Spleen (tissue), 11 donors: ENCODE measurements around the gene ACRV1. TPM values are rescaled to one million over a fixed set of nuclear protein-coding genes. Genes with fewer than 3 reads are reported as not detected.

ENCODE experiments used
- DNase-seq: peaks from one replicate; pipeline ENCODE4 v3.0.0-alpha.2; 2020
- H3K27ac ChIP-seq, 8 donors: fragments of 200-600 bp; sonication (generic) in 7 of 8; 1 replicate in 4 of 8; 2 replicates in 4 of 8; pipeline versions ENCODE4 v1.5.0 to v1.8.0; 2016 to 2021; ENCODE audit warnings: inconsistent platforms in 4 of 8, mild to moderate bottlenecking in 4 of 8, moderate library complexity in 1 of 8
- H3K27me3 ChIP-seq, 7 donors: fragments of 200-600 bp; sonication (generic) in 6 of 7; replicated peaks in 1 of 7; 1 replicate in 4 of 7; 2 replicates in 3 of 7; pipeline versions ENCODE4 v1.5.0 to v1.8.0; 2016 to 2021; ENCODE audit warnings: inconsistent platforms in 3 of 7, mild to moderate bottlenecking in 1 of 7
- H3K36me3 ChIP-seq, 6 donors: fragments of 200-600 bp; sonication (generic) in 5 of 6; 1 replicate in 4 of 6; 2 replicates in 2 of 6; pipeline versions ENCODE4 v1.5.0 to v1.8.0; 2016 to 2021; ENCODE audit warnings: inconsistent platforms in 2 of 6
- H3K4me1 ChIP-seq, 6 donors: fragments of 200-600 bp; sonication (generic) in 5 of 6; 1 replicate in 3 of 6; 2 replicates in 3 of 6; pipeline versions ENCODE4 v1.5.0 to v1.8.0; 2016 to 2021; ENCODE audit warnings: inconsistent platforms in 3 of 6
- H3K4me3 ChIP-seq, 8 donors: fragments of 200-600 bp; sonication (generic) in 7 of 8; 1 replicate in 4 of 8; 2 replicates in 4 of 8; pipeline versions ENCODE4 v1.5.0 to v1.8.0; 2016 to 2021; ENCODE audit warnings: inconsistent platforms in 4 of 8, mild to moderate bottlenecking in 4 of 8, moderate library complexity in 2 of 8
- H3K9me3 ChIP-seq, 8 donors: fragments of 200-600 bp; sonication (generic) in 7 of 8; 1 replicate in 4 of 8; 2 replicates in 4 of 8; pipeline versions ENCODE4 v1.5.0 to v1.8.0; 2016 to 2021; ENCODE audit warnings: inconsistent platforms in 4 of 8
- POLR2A ChIP-seq, 3 donors: fragments of 450-650 bp; IDR thresholded peaks; one replicate each; pipeline ENCODE4 v1.5.1; 2017; ENCODE audit warnings: antibody characterized with exemption in 3 of 3, mild to moderate bottlenecking in 1 of 3
- POLR2AphosphoS5 ChIP-seq, 3 donors: sonication (generic); formaldehyde crosslinking; IDR thresholded peaks; one replicate each; pipeline ENCODE4 v1.5.1; 2017; ENCODE audit warnings: antibody characterized with exemption in 3 of 3
- WGBS, 5 donors: extraction: QIAGEN DNeasy Blood & Tissue Kit in 3 of 5; methylation state at CpG; one replicate each; pipeline versions ENCODE4 v1.1.5 to v1.1.7; 2013 to 2018; 5-methylcytosine and 5-hydroxymethylcytosine counted together
- intact Hi-C: fragments of 100-400 bp; cut with DNase I; formaldehyde crosslinking; loops from one replicate; pipeline ENCODE4 v1.15.0; 2023; ENCODE audit warnings: low total_unique reads
- polyA plus RNA-seq, 3 donors: library from polyadenylated mRNA; stranded (reverse); fragments of 200-250 nt; gene quantifications; one replicate each; pipeline ENCODE4 v1.2.1, GENCODE V29; 2013
- total RNA-seq, 7 donors: library from RNA; depleted of rRNA in 3 of 7; stranded (reverse); fragments of >200 nt in 3 of 7; fragmentation: NEBNext Ultra II Directional in 4 of 7; extraction: Animal tissue kit (Norgen Biotek cat#: 25700) in 4 of 7; gene quantifications; one replicate each; pipeline versions ENCODE4 v1.1.0 to v1.2.1, GENCODE V29; 2016 to 2021
- TF ChIP-seq, protein P1 (sequence below), 11 experiments: fragments of 200-600 bp in 7 of 11; fragments of 450-650 bp in 4 of 11; sonication (generic) in 4 of 11; IDR thresholded peaks in 8 of 11; conservative IDR thresholded peaks in 3 of 11; 1 replicate in 7 of 11; 2 replicates in 4 of 11; pipeline versions ENCODE4 v1.4.0 to v1.8.0; 2016 to 2021; ENCODE audit warnings: antibody characterized with exemption in 11 of 11, inconsistent platforms in 4 of 11, mild to moderate bottlenecking in 1 of 11
- donor health status: healthy with polysubstance abuse.
- donor health status: DM: no; HTN: no; CAD: no; lungs with moderate emphysema.
- donor health status: DM: no; HTN: no; CAD: no.
- donor health status: Bipolar disorder and iron deficiency.
- donor health status: healthy.
- donor health status: DM: no; HTN: no; CAD: no.
- donor health status: DM: yes; HTN: yes; CAD: no.

Gene ACRV1
- total and polyA plus RNA-seq, 10 donors: 0.09 TPM; not detected in 9

DNA sequence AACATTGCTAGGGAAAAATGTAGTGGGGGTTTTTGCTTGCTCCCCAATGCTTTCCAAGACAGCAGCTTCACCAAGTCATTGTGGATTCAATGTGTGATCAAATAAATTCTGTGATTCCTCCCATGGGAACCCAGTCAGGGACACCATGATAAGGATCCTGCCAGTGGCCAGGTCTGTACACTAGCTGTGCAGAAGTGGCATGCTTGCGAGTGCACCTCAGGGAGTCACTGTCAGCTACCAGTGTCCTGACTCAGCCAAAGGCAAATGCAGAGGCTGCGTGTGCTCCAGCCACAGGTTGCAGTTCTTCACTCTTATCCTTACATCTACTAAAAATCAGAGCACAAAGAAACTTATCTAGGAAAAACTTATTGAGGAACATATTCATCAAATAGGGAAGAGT is 9.4 kb upstream of the ACRV1 start:
- H3K4me3 ChIP-seq: no peak overlapping the region
- H3K36me3 ChIP-seq: no peaks in the 10 kb centered on the region
- TF ChIP-seq POLR2A (IDR thresholded peaks at IDR 0.05): no peak
- TF ChIP-seq, protein P1, sequence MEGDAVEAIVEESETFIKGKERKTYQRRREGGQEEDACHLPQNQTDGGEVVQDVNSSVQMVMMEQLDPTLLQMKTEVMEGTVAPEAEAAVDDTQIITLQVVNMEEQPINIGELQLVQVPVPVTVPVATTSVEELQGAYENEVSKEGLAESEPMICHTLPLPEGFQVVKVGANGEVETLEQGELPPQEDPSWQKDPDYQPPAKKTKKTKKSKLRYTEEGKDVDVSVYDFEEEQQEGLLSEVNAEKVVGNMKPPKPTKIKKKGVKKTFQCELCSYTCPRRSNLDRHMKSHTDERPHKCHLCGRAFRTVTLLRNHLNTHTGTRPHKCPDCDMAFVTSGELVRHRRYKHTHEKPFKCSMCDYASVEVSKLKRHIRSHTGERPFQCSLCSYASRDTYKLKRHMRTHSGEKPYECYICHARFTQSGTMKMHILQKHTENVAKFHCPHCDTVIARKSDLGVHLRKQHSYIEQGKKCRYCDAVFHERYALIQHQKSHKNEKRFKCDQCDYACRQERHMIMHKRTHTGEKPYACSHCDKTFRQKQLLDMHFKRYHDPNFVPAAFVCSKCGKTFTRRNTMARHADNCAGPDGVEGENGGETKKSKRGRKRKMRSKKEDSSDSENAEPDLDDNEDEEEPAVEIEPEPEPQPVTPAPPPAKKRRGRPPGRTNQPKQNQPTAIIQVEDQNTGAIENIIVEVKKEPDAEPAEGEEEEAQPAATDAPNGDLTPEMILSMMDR (IDR thresholded peaks at IDR 0.05 in 8 of 11, conservative IDR thresholded peaks at IDR 0.05 in 3 of 11): no peak
- no peak for TF ChIP-seq POLR2AphosphoS5 (IDR thresholded peaks at IDR 0.05)
- intact Hi-C loops: no loop called here
- no peak overlapping the region for H3K27ac ChIP-seq
- H3K9me3 ChIP-seq: no peaks in the 10 kb centered on the region
- WGBS, 5 donors: 92 to 100% (median 95%) methylated on average over 2 of the region's 2 CpGs
- no peaks in the 10 kb centered on the region for H3K27me3 ChIP-seq
- DNase-seq: no peak
- H3K4me1 ChIP-seq: no peaks in the 10 kb centered on the region

DNA sequence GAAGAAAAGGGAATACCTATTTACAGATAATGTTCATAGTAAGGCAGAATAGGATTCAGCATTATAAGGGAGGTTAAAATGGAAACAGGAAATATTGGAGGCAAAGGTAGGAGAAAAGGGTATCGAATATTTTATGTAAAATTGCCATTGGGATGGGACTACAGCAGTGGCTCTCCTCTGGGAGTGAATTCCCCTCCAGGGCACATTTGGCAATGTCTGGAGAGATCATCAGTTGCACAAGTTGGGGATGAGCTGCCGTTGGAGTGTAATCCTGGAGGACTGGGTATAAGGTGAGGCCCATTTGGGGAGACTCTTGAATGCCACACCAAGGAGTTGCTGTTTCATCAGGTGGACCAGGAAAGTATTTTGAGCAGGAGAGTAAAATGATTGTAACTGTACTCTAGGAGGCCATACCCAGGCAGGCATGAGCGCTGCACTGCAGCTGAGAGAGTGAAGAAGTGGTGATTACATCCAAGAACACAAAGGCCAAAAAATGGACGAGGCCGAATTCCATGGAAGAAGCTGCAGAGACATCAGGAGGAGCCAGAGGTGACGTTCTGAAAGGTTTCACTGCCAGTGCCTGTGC is 8.7 kb upstream of the ACRV1 start:
- H3K4me1 ChIP-seq: no peaks in the 10 kb centered on the region
- intact Hi-C loops: no loop called here
- no peak for DNase-seq
- no peak overlapping the region for H3K4me3 ChIP-seq
- TF ChIP-seq, protein P1 (IDR thresholded peaks at IDR 0.05 in 8 of 11, conservative IDR thresholded peaks at IDR 0.05 in 3 of 11): no peak
- no peak for TF ChIP-seq POLR2AphosphoS5 (IDR thresholded peaks at IDR 0.05)
- no peak for TF ChIP-seq POLR2A (IDR thresholded peaks at IDR 0.05)
- no peaks in the 10 kb centered on the region for H3K9me3 ChIP-seq
- no peaks in the 10 kb centered on the region for H3K27me3 ChIP-seq
- 82 to 91% (median 88%) methylated on average over 6 of the region's 6 CpGs for WGBS, 5 donors
- H3K27ac ChIP-seq: no peak overlapping the region
- no peaks in the 10 kb centered on the region for H3K36me3 ChIP-seq

DNA sequence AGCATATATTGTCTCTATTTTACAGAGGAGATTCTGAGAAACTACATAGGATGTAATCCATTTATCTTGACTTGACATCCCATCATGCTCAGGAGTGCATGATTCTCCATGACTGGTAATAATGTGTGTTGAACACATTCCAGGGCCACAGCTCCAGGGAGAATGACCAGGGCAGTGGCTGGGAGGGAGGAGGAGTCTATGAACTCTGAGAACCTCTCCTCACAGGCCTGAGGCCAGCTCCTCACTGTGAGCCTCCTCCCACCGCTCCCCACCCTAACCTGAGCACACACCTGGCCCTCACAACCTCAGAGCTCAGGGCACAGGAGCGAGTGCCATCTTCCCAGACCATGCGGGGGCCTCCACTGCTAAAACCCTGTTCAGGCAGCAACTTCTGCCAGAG is 8.0 kb upstream of the ACRV1 start:
- intact Hi-C loops: no loop called here
- DNase-seq: no peak
- no peaks in the 10 kb centered on the region for H3K27me3 ChIP-seq
- H3K27ac ChIP-seq: no peak overlapping the region
- H3K9me3 ChIP-seq: no peaks in the 10 kb centered on the region
- WGBS, 5 donors: 91 to 97% (median 95%) methylated on average over 3 of the region's 3 CpGs
- TF ChIP-seq, protein P1 (IDR thresholded peaks at IDR 0.05 in 8 of 11, conservative IDR thresholded peaks at IDR 0.05 in 3 of 11): no peak
- TF ChIP-seq POLR2A (IDR thresholded peaks at IDR 0.05) (no peak), POLR2AphosphoS5 (IDR thresholded peaks at IDR 0.05) (no peak)
- no peak overlapping the region for H3K4me3 ChIP-seq
- no peaks in the 10 kb centered on the region for H3K36me3 ChIP-seq
- no peaks in the 10 kb centered on the region for H3K4me1 ChIP-seq

DNA sequence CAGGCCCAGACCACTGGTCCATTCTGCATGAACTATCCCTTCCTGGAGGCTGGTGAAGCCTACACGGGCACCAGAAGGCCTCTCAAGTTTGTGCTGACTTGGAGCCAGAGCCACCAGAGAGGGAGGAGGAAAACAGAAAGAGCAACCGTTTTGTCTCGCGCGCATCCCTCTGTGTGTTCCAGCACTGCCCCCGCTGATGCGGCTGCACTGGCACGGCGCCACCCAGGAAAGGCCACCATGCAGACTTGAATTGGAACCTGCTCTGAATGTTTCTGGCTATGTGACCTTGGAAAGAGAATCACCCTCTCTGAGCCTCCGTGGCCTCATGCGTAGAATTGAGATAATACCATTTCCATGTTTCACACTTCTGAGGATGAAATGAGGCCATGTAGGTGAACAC is 7.4 kb upstream of the ACRV1 start:
- Histone ChIP-seq H3K4me3 (no peak overlapping the region), H3K9me3 (no peaks in the 10 kb centered on the region), H3K36me3 (no peaks in the 10 kb centered on the region), H3K4me1 (no peaks in the 10 kb centered on the region), H3K27ac (no peak overlapping the region), H3K27me3 (no peaks in the 10 kb centered on the region)
- WGBS, 5 donors: 93 to 100% (median 95%) methylated on average over 11 of the region's 11 CpGs
- no peak for DNase-seq
- intact Hi-C loops: no loop called here
- TF ChIP-seq, protein P1 (IDR thresholded peaks at IDR 0.05 in 8 of 11, conservative IDR thresholded peaks at IDR 0.05 in 3 of 11): no peak
- no peak for TF ChIP-seq POLR2A (IDR thresholded peaks at IDR 0.05)
- TF ChIP-seq POLR2AphosphoS5 (IDR thresholded peaks at IDR 0.05): no peak
